IMR-90 (cell line): ENCODE results near the gene CMBL. TPM values are rescaled to one million over a fixed set of nuclear protein-coding genes. Genes with fewer than 3 reads are reported as not detected.

Source experiments
- ATAC-seq: fragments of 200-7000 bp; cut with Tn5 transposase; 2 replicates; pipeline ENCODE4 v1.9.1; 2020; ENCODE audit warnings: low read depth, mild to moderate bottlenecking, moderate library complexity
- BruUV-seq: library from RNA; stranded (reverse); fragments of 400-500 nt; replicated peaks from 2 replicates; lab custom pipeline; 2021; lab: Mats Ljungman, UMichigan
- CTCF ChIA-PET: fragments of 300-600 bp; formaldehyde crosslinking; extraction: SDS; loops from one replicate; lab custom pipeline; 2021; ENCODE audit warnings: antibody characterized with exemption; lab: Yijun Ruan, JAX
- POLR2A ChIA-PET: fragments of 300-600 bp; sonication (Branson Sonifier 250); formaldehyde crosslinking; loops from one replicate; lab custom pipeline; 2022; ENCODE audit warnings: antibody characterized with exemption; ENCODE audit not compliant: unreplicated experiment; lab: Charles Lee
- DNase-seq: peaks from one replicate; pipeline ENCODE4 v3.0.0; 2013
- H2AFZ ChIP-seq: replicated peaks from 2 replicates; pipeline ENCODE3; 2013; ENCODE audit warnings: low read length, mild to moderate bottlenecking; ENCODE audit not compliant: poor library complexity
- H2AK5ac ChIP-seq: 2 replicates; pipeline ENCODE4 v1.6.1; 2013; ENCODE audit warnings: low read depth, low read length, inconsistent platforms
- H2AK9ac ChIP-seq: replicated peaks from 2 replicates; pipeline ENCODE3; 2013; ENCODE audit warnings: mild to moderate bottlenecking, low read depth, low read length, moderate library complexity; ENCODE audit not compliant: poor library complexity
- H2BK120ac ChIP-seq: 2 replicates; pipeline ENCODE4 v1.6.1; 2013; ENCODE audit warnings: low read depth, low read length, inconsistent platforms
- H2BK15ac ChIP-seq: 3 replicates; pipeline ENCODE4 v1.6.1; 2013; ENCODE audit warnings: low read depth, low read length, inconsistent platforms
- H2BK20ac ChIP-seq: 2 replicates; pipeline ENCODE4 v1.6.1; 2013; ENCODE audit warnings: low read depth, mild to moderate bottlenecking, inconsistent platforms, low read length, moderate library complexity
- H2BK5ac ChIP-seq: 2 replicates; pipeline ENCODE4 v1.6.1; 2013; ENCODE audit warnings: mild to moderate bottlenecking, low read depth, low read length, inconsistent platforms; ENCODE audit not compliant: poor library complexity, severe bottlenecking
- H3K14ac ChIP-seq: replicated peaks from 2 replicates; pipeline ENCODE4 v1.6.1; 2013; ENCODE audit warnings: low read depth, low read length, inconsistent platforms
- H3K18ac ChIP-seq: 2 replicates; pipeline ENCODE4 v1.6.1; 2013; ENCODE audit warnings: low read depth, low read length, control low read depth
- H3K23ac ChIP-seq: 2 replicates; pipeline ENCODE4 v1.6.1; 2013; ENCODE audit warnings: low read depth, low read length, inconsistent platforms
- H3K27ac ChIP-seq: 2 replicates; pipeline ENCODE4 v1.5.1; 2013; ENCODE audit warnings: mild to moderate bottlenecking, control low read depth, low read length; ENCODE audit not compliant: insufficient read depth
- H3K27me3 ChIP-seq: 2 replicates; pipeline ENCODE4 v1.6.1; 2013; ENCODE audit warnings: low read length; ENCODE audit not compliant: control insufficient read depth, insufficient read depth
- H3K36me3 ChIP-seq: 2 replicates; pipeline ENCODE4 v1.6.1; 2013; ENCODE audit warnings: low read length, mixed read lengths; ENCODE audit not compliant: control insufficient read depth, insufficient read depth
- H3K4ac ChIP-seq: 2 replicates; pipeline ENCODE4 v1.6.1; 2013; ENCODE audit warnings: low read depth, low read length, inconsistent platforms
- H3K4me1 ChIP-seq: 2 replicates; pipeline ENCODE4 v1.6.1; 2013; ENCODE audit warnings: low read length, mixed read lengths; ENCODE audit not compliant: control insufficient read depth, insufficient read depth
- H3K4me2 ChIP-seq: 2 replicates; pipeline ENCODE4 v1.6.1; 2013; ENCODE audit warnings: low read depth, mild to moderate bottlenecking, control low read depth, low read length, moderate library complexity
- H3K4me3 ChIP-seq: 2 replicates; pipeline ENCODE4 v1.5.1; 2013; ENCODE audit warnings: low read depth, mild to moderate bottlenecking, control low read depth, low read length, moderate library complexity; ENCODE audit not compliant: insufficient read depth
- H3K56ac ChIP-seq: 2 replicates; pipeline ENCODE4 v1.6.1; 2013; ENCODE audit warnings: low read length, inconsistent platforms; ENCODE audit not compliant: insufficient read depth; ENCODE audit errors: extremely low read depth
- H3K79me1 ChIP-seq, 2 experiments: 2 replicates each; pipeline ENCODE4 v1.6.1; 2013; ENCODE audit warnings: low read length in 2 of 2, inconsistent platforms in 1 of 2, low read depth in 1 of 2
- H3K9ac ChIP-seq: 2 replicates; pipeline ENCODE4 v1.6.1; 2013; ENCODE audit warnings: low read depth, low read length, control low read depth
- H3K9me1 ChIP-seq: 2 replicates; pipeline ENCODE4 v1.6.1; 2013; ENCODE audit warnings: low read length, inconsistent platforms; ENCODE audit not compliant: insufficient read depth
- H3K9me3 ChIP-seq: 2 replicates; pipeline ENCODE4 v1.6.1; 2013; ENCODE audit warnings: low read length; ENCODE audit not compliant: control insufficient read depth, insufficient read depth
- H4K20me1 ChIP-seq: 2 replicates; pipeline ENCODE4 v1.6.1; 2013; ENCODE audit warnings: low read length, inconsistent platforms; ENCODE audit not compliant: insufficient read depth
- H4K5ac ChIP-seq: 2 replicates; pipeline ENCODE4 v1.6.1; 2013; ENCODE audit warnings: mild to moderate bottlenecking, low read depth, low read length, control low read depth
- H4K8ac ChIP-seq, 2 experiments: 2 replicates each; pipeline ENCODE4 v1.6.1; 2013; ENCODE audit warnings: low read depth in 2 of 2, low read length in 2 of 2, control low read depth in 1 of 2, inconsistent platforms in 1 of 2
- H4K91ac ChIP-seq: 2 replicates; pipeline ENCODE4 v1.6.1; 2013; ENCODE audit warnings: low read depth, low read length, inconsistent platforms; ENCODE audit not compliant: insufficient read depth
- BHLHE40 ChIP-seq: fragments of 150-350 bp; IDR thresholded peaks from 2 replicates; pipeline ENCODE4 v1.6.1; 2016; ENCODE audit warnings: mild to moderate bottlenecking, low read depth, low read length
- CEBPB ChIP-seq: IDR thresholded peaks from 2 replicates; pipeline ENCODE4 v1.6.1; 2012; ENCODE audit warnings: low read depth, low read length, improper control_type of control experiment
- CHD1 ChIP-seq: IDR thresholded peaks from 2 replicates; pipeline ENCODE4 v1.6.1; 2012; ENCODE audit warnings: low read depth, low read length, improper control_type of control experiment
- FOS ChIP-seq: fragments of 150-350 bp; IDR thresholded peaks from 2 replicates; pipeline ENCODE4 v1.6.1; 2016; ENCODE audit warnings: low read depth, low read length
- MAFK ChIP-seq: IDR thresholded peaks from 2 replicates; pipeline ENCODE4 v1.6.1; 2012; ENCODE audit warnings: low read depth, low read length, improper control_type of control experiment
- MAZ ChIP-seq: IDR thresholded peaks from 2 replicates; pipeline ENCODE4 v1.6.1; 2012; ENCODE audit warnings: low read depth, mild to moderate bottlenecking, low read length, improper control_type of control experiment, moderate library complexity, borderline replicate concordance
- MXI1 ChIP-seq: IDR thresholded peaks from 2 replicates; pipeline ENCODE4 v1.6.1; 2012; ENCODE audit warnings: low read depth, mild to moderate bottlenecking, low read length, moderate library complexity, borderline replicate concordance
- NFE2L2 ChIP-seq: fragments of 150-350 bp; IDR thresholded peaks from 2 replicates; pipeline ENCODE4 v1.6.1; 2016; ENCODE audit warnings: low read depth, mild to moderate bottlenecking, low read length
- POLR2A ChIP-seq: IDR thresholded peaks from 2 replicates; pipeline ENCODE4 v1.6.1; 2012; ENCODE audit warnings: mild to moderate bottlenecking, low read depth, low read length
- RAD21 ChIP-seq: IDR thresholded peaks from 2 replicates; pipeline ENCODE4 v1.6.1; 2012; ENCODE audit warnings: low read length, improper control_type of control experiment
- RCOR1 ChIP-seq: IDR thresholded peaks from 2 replicates; pipeline ENCODE4 v1.6.1; 2012; ENCODE audit warnings: mild to moderate bottlenecking, low read length, improper control_type of control experiment; ENCODE audit not compliant: insufficient replicate concordance
- RFX5 ChIP-seq: IDR thresholded peaks from 2 replicates; pipeline ENCODE4 v1.8.0; 2012; ENCODE audit warnings: low read depth, mild to moderate bottlenecking, low read length, moderate library complexity
- SMC3 ChIP-seq: fragments of 150-350 bp; IDR thresholded peaks from 2 replicates; pipeline ENCODE4 v1.6.1; 2016; ENCODE audit warnings: low read depth, mild to moderate bottlenecking, antibody characterized with exemption, low read length, moderate library complexity
- WGBS, 2 experiments: methylation state at CpG; one replicate each; pipeline versions ENCODE4 v1.1.5 to v1.1.7; 2013; ENCODE audit warnings: missing lambda C conversion rate in 2 of 2; ENCODE audit not compliant: insufficient read length in 1 of 2; ENCODE audit errors: extremely low coverage in 2 of 2; 5-methylcytosine and 5-hydroxymethylcytosine counted together
- dilution Hi-C: fragments of 300-500 bp; cut with HindIII; formaldehyde crosslinking; loops from one replicate; pipeline ENCODE4 v1.14.3; 2018; ENCODE audit warnings: low sequenced_read_pairs; ENCODE audit not compliant: unreplicated experiment
- in situ Hi-C: fragments of 300-500 bp; cut with MboI; formaldehyde crosslinking; loops from 3 replicates; pipeline ENCODE4 v1.14.3; 2019; ENCODE audit warnings: low sequenced_read_pairs, inconsistent platforms, mixed read lengths
- intact Hi-C: fragments of 100-400 bp; cut with micrococcal nuclease; formaldehyde crosslinking; loops from 2 replicates; pipeline ENCODE4 v1.10.0; 2022
- polyA plus RNA-seq, 3 experiments: library from polyadenylated mRNA; depleted of rRNA; stranded (reverse); fragments of >200 nt; gene quantifications; 2 replicates each; pipeline ENCODE4 v1.2.3, GENCODE V29; 2012; ENCODE audit warnings: low replicate concordance in 1 of 3
- total RNA-seq: library from RNA; depleted of rRNA; stranded (reverse); fragments of >200 nt; gene quantifications from 2 replicates; pipeline ENCODE4 v1.2.3, GENCODE V29; 2012
- TF ChIP-seq, protein P1 (sequence below): conservative IDR thresholded peaks from 2 replicates; pipeline ENCODE4 v1.5.1; 2012; ENCODE audit warnings: mild to moderate bottlenecking, low read depth, low read length, improper control_type of control experiment
- TF ChIP-seq, protein P2 (sequence below): fragments of 150-350 bp; IDR thresholded peaks from 2 replicates; pipeline ENCODE4 v1.6.1; 2016; ENCODE audit warnings: low read depth, mild to moderate bottlenecking, low read length, moderate library complexity, borderline replicate concordance
- TF ChIP-seq, protein P3 (sequence below): fragments of 150-350 bp; IDR thresholded peaks from 2 replicates; pipeline ENCODE4 v1.6.1; 2017; ENCODE audit warnings: mild to moderate bottlenecking, antibody characterized with exemption, low read length, low read depth

The CMBL gene
- total and polyA plus RNA-seq, 2 of the 4 experiments (the other 2 are of a cell fraction): 5.0 to 26.3 TPM

DNA sequence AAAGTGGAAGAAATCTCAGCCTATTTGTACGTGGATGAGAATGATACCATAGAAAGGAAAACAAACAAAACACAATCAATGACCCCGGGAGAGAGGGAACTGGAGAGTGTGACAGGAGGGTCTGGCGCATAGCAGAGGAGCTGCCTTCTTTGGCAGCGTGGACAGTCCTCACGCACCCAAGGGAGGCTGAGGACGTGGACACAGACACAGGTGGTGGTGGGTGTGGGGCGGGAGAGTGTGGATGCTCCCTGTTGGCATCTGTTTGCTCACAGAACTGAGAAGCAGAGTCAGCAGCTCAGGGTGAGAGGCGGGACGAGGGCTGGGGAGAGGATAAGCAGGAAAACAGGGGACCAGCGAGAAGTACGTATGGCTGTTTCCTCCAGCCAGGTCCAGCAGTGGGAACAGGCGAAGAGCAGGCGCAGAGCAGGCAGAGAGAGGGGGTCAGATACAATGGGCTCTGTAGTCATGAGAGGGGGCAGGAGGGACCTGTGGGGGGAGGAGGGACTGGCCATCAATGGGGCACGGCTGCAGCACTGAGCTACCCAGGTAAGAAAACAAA, 10.0 kb downstream of the CMBL start:
- no peaks in the 10 kb centered on the region for H3K36me3 ChIP-seq
- no peak overlapping the region for H3K56ac ChIP-seq
- BruUV-seq: no TSS peak
- H2BK20ac ChIP-seq: no peak overlapping the region
- H3K9me3 ChIP-seq: peaks cover 2% of the 10 kb centered on the region; the same call in 1 of the 2 replicates
- no peaks in the 10 kb centered on the region; a peak in 1 of 4 replicates for H3K79me1 ChIP-seq
- no peaks in the 10 kb centered on the region for H4K20me1 ChIP-seq
- DNase-seq (no peak), ATAC-seq (no peak)
- peaks cover 6% of the 10 kb centered on the region; the same call in 1 of the 2 replicates for H3K9me1 ChIP-seq
- H3K23ac ChIP-seq: no peak overlapping the region
- H2BK15ac ChIP-seq: no peak overlapping the region
- in situ Hi-C loops: no loop called here
- H3K14ac ChIP-seq: no peak overlapping the region
- H3K4ac ChIP-seq: no peak overlapping the region
- H2AK5ac ChIP-seq: no peak overlapping the region
- H3K9ac ChIP-seq: no peak overlapping the region
- no peak overlapping the region for H3K4me3 ChIP-seq
- ChIA-PET POLR2A (no interaction called here), CTCF (no interaction called here)
- no peaks in the 10 kb centered on the region for H3K4me1 ChIP-seq
- no peak overlapping the region for H2AK9ac ChIP-seq
- no peak overlapping the region for H4K91ac ChIP-seq
- no peak overlapping the region for H2AFZ ChIP-seq
- H4K8ac ChIP-seq: no peak overlapping the region
- TF ChIP-seq MAFK: no peak
- no peak for TF ChIP-seq POLR2A
- TF ChIP-seq CEBPB: no peak
- TF ChIP-seq MXI1: no peak
- TF ChIP-seq, protein P1, sequence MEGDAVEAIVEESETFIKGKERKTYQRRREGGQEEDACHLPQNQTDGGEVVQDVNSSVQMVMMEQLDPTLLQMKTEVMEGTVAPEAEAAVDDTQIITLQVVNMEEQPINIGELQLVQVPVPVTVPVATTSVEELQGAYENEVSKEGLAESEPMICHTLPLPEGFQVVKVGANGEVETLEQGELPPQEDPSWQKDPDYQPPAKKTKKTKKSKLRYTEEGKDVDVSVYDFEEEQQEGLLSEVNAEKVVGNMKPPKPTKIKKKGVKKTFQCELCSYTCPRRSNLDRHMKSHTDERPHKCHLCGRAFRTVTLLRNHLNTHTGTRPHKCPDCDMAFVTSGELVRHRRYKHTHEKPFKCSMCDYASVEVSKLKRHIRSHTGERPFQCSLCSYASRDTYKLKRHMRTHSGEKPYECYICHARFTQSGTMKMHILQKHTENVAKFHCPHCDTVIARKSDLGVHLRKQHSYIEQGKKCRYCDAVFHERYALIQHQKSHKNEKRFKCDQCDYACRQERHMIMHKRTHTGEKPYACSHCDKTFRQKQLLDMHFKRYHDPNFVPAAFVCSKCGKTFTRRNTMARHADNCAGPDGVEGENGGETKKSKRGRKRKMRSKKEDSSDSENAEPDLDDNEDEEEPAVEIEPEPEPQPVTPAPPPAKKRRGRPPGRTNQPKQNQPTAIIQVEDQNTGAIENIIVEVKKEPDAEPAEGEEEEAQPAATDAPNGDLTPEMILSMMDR: no peak
- TF ChIP-seq SMC3: no peak
- TF ChIP-seq, protein P2, sequence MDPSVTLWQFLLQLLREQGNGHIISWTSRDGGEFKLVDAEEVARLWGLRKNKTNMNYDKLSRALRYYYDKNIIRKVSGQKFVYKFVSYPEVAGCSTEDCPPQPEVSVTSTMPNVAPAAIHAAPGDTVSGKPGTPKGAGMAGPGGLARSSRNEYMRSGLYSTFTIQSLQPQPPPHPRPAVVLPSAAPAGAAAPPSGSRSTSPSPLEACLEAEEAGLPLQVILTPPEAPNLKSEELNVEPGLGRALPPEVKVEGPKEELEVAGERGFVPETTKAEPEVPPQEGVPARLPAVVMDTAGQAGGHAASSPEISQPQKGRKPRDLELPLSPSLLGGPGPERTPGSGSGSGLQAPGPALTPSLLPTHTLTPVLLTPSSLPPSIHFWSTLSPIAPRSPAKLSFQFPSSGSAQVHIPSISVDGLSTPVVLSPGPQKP: no peak
- no peak for TF ChIP-seq RFX5
- no peak for TF ChIP-seq MAZ
- no peak for TF ChIP-seq RCOR1
- no peak for TF ChIP-seq CHD1
- no peak for TF ChIP-seq RAD21
- TF ChIP-seq FOS: no peak
- TF ChIP-seq NFE2L2: no peak
- TF ChIP-seq, protein P3, sequence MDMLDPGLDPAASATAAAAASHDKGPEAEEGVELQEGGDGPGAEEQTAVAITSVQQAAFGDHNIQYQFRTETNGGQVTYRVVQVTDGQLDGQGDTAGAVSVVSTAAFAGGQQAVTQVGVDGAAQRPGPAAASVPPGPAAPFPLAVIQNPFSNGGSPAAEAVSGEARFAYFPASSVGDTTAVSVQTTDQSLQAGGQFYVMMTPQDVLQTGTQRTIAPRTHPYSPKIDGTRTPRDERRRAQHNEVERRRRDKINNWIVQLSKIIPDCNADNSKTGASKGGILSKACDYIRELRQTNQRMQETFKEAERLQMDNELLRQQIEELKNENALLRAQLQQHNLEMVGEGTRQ: no peak
- TF ChIP-seq BHLHE40: no peak
- H4K5ac ChIP-seq: no peak overlapping the region
- H2BK5ac ChIP-seq: no peak overlapping the region
- H3K27me3 ChIP-seq: no peaks in the 10 kb centered on the region
- H3K18ac ChIP-seq: no peak overlapping the region
- dilution Hi-C loops: no loop called here
- H2BK120ac ChIP-seq: no peak overlapping the region
- intact Hi-C loops: no loop called here
- WGBS, 2 experiments: 80% methylated on average over 9 of the region's 14 CpGs; no CpG with 5 or more reads in 1 of the 2 experiments
- H3K4me2 ChIP-seq: no peak overlapping the region
- H3K27ac ChIP-seq: no peak overlapping the region
